ENCODE data around the gene IQSEC1. TPM values are rescaled to one million over a fixed set of nuclear protein-coding genes. Genes with fewer than 3 reads are reported as not detected.

The IQSEC1 gene
- total and polyA plus RNA-seq, 9 of the 15 experiments (the other 6 are each of a cell fraction or from before 2014, with no cell fraction given) = 0.56 to 39.0 (median 6.8) TPM

DNA sequence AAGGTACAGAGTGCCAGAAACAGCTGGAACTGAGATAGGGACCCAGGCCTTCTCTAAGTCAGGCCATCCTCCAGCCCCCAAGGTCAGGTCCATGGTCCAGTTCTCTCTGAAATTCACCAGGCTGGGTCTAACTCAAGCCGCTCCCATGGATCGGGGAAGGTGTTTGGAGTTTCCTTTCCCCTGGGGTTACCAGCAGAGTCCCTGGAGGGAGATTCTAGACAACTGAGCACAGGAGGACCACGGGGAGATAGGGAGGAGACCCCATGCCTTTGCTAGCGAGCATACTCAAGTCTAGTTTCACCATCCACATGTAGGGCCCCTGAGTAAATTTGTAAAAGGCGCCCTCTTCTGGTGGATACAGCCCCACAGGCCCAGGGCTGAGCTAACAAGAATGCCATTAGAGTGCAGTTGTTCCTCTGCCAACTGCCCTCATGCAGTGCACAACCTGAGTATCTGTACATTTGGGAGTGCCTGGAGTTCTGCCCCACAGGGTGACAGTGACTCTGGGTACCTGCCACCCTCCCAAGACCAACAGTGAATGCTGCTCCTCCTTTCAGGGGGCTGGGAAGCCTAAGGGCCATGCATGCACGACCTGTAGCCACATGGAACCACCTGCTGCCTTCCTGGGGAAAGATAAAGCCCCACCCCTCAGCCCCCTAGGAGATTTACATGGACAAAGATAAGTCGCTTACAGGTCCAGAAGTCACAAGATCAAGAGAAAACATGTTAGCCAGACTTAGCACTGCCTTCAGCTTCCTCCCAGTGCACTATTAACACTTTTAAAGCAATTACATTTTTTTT is 89.0 kb downstream of the IQSEC1 start (continued):
- TF ChIP-seq, protein P1, sequence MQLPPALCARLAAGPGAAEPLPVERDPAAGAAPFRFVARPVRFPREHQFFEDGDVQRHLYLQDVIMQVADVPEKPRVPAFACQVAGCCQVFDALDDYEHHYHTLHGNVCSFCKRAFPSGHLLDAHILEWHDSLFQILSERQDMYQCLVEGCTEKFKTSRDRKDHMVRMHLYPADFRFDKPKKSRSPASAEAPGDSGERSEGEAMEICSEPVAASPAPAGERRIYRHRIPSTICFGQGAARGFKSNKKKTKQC (CRISPR knock-in tag; IDR thresholded peaks at IDR 0.05) = peak; percentile 34; the same call in 1 of the 2 replicates
- TF ChIP-seq ZC3H4 (CRISPR knock-in tag; IDR thresholded peaks at IDR 0.05; ENCODE audit: borderline replicate concordance) = no peak
- TF ChIP-seq SMARCA4 (IDR thresholded peaks at IDR 0.05) = peak; percentile 66
- no peak for TF ChIP-seq ZNF253 (CRISPR knock-in tag; conservative IDR thresholded peaks at IDR 0.05)
- no peak for TF ChIP-seq CREB1 (IDR thresholded peaks at IDR 0.05)
- TF ChIP-seq CREB1 (CRISPR knock-in tag; IDR thresholded peaks at IDR 0.05) = no peak
- peak; percentile 3 for TF ChIP-seq E2F8 (IDR thresholded peaks at IDR 0.05; ENCODE audit: low read depth, partially characterized antibody)
- no peak for TF ChIP-seq FOXA1 (IDR thresholded peaks at IDR 0.05; ENCODE audit: borderline replicate concordance)
- TF ChIP-seq SAP30 (IDR thresholded peaks at IDR 0.05; ENCODE audit: borderline replicate concordance, insufficient read depth, low read depth, low read length, poor library complexity, severe bottlenecking) = no peak
- TF ChIP-seq CREM (IDR thresholded peaks at IDR 0.05; ENCODE audit: low read depth) = no peak
- 0 out of 2 replicates have a peak, but pooled peaks have one; percentile 47 for TF ChIP-seq ZNF324 (CRISPR knock-in tag; IDR thresholded peaks at IDR 0.05)
- no peak for TF ChIP-seq ATF1 (CRISPR knock-in tag; IDR thresholded peaks at IDR 0.05)
- TF ChIP-seq ATF1 (tag; IDR thresholded peaks at IDR 0.05) = 0 out of 2 replicates have a peak, but pooled peaks have one; percentile 21
- TF ChIP-seq NKRF (IDR thresholded peaks at IDR 0.05; ENCODE audit: borderline replicate concordance) = peak; percentile 75; the same call in 1 of the 2 replicates
- no peak for TF ChIP-seq SRSF1 (IDR thresholded peaks at IDR 0.05; ENCODE audit: low read depth, low read length)
- peak; percentile 66 for TF ChIP-seq CBFA2T3 (IDR thresholded peaks at IDR 0.05)
- no peak for TF ChIP-seq ZNF184 (CRISPR knock-in tag; IDR thresholded peaks at IDR 0.05)
- TF ChIP-seq, protein P2, sequence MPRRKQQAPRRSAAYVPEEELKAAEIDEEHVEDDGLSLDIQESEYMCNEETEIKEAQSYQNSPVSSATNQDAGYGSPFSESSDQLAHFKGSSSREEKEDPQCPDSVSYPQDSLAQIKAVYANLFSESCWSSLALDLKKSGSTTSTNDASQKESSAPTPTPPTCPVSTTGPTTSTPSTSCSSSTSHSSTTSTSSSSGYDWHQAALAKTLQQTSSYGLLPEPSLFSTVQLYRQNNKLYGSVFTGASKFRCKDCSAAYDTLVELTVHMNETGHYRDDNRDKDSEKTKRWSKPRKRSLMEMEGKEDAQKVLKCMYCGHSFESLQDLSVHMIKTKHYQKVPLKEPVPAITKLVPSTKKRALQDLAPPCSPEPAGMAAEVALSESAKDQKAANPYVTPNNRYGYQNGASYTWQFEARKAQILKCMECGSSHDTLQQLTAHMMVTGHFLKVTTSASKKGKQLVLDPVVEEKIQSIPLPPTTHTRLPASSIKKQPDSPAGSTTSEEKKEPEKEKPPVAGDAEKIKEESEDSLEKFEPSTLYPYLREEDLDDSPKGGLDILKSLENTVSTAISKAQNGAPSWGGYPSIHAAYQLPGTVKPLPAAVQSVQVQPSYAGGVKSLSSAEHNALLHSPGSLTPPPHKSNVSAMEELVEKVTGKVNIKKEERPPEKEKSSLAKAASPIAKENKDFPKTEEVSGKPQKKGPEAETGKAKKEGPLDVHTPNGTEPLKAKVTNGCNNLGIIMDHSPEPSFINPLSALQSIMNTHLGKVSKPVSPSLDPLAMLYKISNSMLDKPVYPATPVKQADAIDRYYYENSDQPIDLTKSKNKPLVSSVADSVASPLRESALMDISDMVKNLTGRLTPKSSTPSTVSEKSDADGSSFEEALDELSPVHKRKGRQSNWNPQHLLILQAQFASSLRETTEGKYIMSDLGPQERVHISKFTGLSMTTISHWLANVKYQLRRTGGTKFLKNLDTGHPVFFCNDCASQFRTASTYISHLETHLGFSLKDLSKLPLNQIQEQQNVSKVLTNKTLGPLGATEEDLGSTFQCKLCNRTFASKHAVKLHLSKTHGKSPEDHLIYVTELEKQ (CRISPR knock-in tag; IDR thresholded peaks at IDR 0.05) = no peak
- TF ChIP-seq NR4A1 (CRISPR knock-in tag; IDR thresholded peaks at IDR 0.05) = no peak
- TF ChIP-seq NR4A1 (tag; IDR thresholded peaks at IDR 0.05) = peak; percentile 71; the same call in 1 of the 2 replicates
- no peak for TF ChIP-seq ZNF174 (CRISPR knock-in tag; IDR thresholded peaks at IDR 0.05)
